NCI-H146 (cell line): Measurements from ENCODE around the gene POLN.
"Not testable (repeated sequence)": the region's sequence is repeated elsewhere in the genome, so short reads cannot be mapped to it uniquely, and the experiment has no call there.

Source experiments
- DNase-seq: peaks from one replicate; lab custom pipeline; 2025; lab: John Stamatoyannopoulos, UW

Gene POLN

DNA sequence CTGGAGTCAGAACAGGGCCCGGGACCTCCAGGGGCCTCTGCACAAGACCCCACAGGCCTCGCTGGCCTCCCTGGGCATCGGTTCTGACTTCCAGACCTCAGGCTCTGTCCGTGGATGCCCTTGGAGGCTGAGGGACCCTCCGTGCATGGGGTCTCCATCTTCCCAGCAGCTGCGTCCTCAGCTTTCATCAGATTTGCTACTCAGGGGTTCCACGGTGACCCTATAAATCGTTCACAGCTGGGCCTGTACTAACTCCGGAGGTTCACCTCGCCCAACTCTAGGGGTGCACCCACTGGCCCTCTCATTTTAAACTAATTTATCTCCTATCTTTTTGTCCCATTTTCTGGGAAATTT lies 33.1 kb upstream of the POLN start:
- not testable (repeated sequence) for DNase-seq

DNA sequence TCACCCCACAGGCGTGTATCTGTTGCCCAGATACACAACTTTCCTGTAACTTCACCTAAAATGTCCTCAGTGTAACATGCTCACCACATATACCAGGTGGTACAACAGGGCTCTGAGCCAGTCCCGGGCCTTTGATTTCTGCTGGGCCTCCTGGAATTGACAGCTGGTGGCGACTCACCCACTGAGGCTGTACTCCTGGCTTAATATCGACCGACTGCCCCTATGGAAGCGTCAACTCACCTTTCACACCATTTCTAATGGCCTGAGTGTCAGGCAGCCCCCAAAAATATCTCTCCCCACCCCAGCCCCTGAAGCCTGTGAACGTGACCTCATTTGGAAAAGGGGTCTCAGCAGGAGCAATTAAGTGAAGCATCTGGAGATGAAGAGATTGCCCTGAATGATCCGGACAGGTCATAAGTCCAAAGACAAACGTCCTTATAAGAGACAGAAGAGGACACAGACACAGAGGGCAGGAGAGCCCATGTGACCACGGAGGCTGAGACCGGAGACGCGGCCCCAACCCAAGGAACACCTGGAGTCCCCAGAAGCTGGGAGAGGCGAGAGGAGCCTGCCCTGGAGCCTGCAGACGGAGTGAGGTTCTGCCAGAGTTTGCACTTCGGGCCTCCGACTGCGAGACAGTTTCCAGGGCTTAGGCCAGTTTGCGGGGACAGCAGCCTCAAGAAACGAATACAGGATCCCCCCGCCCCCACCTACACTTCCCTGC lies 32.6 kb upstream of the POLN start:
- DNase-seq = no peak

DNA sequence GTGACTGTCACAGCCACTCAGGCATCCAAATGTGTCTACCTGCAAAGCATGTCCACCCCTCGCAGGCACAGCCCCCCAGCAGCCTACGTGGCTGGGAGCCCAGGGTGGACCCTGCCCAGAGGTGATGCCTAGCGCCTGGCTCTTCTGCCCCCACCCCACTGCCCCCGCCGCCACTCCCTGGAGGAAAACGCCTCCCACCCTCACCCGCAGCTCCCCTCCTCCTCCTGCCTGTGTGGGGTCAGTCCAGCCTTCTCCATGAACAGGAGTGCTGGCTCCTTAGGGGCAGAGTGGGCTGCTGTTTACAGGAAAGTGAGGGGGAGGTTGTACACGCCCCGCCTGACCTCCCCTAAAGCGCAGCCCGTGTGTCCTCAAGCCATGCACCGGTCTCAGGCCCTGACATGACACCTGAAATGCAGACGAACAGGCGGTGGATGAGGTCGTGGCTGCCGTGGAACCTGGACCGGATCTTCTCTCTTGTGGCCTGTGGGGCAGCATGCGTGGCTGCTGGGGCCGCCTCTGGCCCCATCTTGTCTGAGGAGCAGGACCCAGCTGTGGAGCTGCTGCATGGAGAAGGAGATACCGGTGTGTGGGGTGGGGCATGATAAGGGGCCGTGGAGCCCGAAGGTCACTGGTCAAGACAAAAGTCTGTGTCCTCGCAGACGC lies 31.9 kb upstream of the POLN start:
- no peak for DNase-seq

DNA sequence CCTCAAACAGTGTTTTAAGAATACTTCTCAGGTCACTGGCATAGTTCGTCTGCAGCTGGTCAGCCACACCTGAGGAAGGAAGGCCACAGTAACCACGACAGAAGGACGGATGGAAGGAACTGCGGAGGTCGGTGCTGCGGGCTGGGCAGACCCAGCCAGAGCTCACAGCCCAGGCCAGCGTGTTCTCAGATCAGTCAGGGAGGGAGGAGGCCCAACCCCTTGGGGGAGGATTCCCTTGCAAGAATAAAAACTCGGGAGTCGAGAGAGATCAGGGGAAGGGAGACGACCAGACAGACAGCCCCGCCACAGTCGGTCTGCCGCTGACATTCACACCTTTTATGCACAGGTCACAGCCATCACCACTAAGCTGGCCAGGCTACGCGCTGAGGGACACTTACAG lies 31.3 kb upstream of the POLN start:
- DNase-seq = no peak

DNA sequence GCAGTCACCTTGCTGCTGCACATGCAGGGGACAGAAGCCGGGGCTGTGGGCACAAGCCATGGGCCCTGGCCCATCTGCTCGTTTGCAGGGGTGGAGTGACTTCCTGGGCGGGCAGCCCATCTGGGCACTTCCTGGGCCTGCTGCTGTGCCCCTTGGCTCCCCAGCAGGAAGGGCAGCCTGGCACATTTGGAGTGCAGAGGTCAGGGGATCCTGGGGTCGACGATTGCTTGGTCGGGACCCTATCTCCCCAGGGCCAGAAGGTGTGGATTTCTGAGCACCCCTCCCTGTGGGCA lies 30.9 kb upstream of the POLN start:
- no peak for DNase-seq

DNA sequence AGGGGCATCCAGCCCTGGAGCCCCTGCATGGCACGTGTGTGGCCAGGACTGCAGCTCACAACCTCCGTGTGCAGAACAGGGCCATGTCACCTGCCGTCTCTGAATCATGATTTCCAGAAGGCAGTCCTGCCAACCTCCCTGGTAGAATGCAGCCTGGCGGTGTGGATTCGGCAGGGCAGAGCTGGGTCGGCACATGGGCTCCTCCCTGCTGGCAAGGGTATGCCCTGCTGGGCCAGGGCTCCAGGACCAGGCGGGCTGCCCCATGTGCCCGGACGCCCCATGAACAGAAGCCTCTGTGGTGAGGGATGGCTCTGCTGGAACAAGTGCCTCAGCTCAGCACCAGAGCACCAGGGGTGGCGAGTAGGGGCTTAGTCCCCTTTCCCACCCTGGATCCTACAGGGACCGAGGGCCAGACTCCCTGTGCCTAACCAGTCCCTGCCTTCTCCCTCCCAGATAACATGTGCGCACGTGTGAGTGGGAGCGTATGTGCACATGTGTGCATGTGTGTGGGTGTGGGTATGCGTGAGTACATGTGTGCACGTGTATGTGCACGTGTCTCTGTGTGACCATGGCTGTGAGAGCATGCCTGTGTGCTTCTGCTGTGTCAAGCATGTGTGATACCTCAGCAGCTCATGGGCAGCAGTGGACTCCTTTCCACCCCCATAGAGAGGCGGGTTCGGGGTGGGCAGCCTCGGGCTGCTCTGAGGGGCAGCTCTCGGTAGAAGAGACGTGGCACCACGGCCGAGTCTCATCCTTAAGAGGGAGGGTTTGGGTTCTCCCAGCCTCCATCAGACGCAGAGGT lies 30.3 kb upstream of the POLN start:
- no peak for DNase-seq

DNA sequence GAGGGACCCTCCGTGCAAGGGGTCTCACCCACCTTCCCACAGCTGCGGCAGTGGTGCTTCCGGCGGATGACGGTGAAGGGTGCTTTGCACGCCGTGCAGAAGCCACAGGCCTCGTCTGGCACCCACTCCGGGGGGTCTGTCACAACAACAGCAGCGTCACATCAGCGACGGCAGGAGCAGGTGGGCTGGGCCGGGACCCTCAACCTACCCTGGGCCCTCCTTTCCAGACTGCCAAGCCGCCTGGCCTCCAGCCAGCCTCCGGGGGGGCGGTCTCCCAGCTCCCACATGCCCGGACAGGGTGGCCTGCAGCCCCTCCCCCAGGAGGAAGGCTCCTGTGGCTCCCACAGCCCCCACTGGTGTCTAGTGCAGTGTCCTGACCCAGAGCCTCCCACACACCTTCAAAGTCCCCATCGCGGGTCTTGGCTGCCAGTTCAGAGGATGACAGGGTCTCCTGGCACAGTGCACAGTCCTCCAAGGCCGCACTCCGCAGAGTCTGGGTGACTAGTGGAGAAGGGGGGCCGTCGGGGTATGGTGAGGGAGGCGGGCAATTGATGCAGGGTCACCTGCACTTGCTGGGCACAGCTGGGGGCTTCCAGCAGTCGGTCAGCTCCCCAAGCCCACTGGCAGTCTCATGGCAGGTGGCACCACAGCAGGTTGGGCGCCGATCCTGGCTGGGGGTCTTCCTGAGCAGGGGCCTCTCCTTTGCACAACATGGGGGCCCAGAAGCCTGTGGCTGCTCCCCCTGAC lies 29.5 kb upstream of the POLN start:
- no peak for DNase-seq

DNA sequence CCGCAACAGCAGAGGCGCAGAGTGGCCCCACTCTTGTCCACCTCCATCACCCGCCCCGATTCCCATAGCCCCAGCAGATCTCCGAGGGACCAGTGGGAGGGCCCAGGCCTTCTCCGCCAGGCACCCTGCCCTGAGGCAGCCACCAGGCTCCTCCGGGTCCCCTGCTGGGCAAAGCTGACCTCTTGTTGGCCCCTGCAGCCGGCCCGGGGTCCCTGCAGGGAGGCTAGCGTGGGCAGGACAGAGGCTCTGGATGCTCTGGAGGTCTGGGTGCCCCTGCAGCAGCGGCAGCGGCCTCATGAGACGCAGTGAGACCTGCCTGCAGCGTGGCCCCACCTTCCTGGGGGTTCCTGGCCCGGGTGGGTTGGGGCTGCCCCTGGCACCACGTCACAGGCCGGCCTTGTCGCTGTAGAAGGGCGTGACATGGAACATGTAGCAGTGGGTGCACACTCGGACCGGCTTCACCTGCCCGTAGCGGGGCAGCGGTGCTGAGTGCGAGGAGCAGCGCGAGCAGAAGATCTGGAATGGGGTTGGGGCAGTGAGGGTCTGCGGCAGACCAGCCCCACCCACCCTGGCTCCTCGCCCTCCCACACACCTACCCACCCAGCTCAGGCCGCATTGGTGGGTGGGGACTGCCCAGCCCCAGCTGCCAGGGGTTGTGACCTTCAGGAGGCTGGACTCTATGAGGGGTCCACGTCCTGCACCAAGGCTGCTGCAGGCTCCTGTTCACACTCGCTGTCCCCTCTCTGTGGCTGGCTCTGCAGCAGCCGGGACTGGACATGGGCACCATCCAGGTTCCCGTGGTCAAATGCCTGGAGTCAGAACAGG lies 28.6 kb upstream of the POLN start:
- DNase-seq = no peak

DNA sequence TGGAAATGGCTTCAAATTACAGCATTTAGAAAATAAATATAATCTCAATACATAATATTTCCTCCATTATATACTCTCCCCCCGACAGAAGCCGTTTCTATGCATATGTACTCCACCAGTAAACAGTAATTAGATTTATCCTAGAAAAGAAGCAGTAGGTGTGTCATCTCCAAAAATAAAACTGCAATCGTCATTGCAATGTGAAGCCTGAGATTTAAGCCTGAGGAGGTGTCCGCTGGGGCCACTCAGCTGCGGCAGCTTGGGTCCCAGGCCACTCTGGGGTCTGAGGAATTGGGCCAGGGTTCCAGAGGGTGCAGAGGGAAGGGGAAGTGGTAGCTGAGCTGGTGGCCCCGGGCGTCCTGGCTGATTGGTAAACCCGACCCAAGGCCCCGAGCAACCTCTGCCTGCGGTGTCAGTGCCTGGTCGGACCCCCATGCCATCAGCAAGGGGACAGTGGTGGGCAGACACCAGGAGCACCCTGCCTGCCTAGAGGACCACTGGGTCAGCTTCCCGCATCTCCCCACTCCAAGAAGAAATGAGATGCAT lies 27.8 kb upstream of the POLN start:
- DNase-seq = no peak

DNA sequence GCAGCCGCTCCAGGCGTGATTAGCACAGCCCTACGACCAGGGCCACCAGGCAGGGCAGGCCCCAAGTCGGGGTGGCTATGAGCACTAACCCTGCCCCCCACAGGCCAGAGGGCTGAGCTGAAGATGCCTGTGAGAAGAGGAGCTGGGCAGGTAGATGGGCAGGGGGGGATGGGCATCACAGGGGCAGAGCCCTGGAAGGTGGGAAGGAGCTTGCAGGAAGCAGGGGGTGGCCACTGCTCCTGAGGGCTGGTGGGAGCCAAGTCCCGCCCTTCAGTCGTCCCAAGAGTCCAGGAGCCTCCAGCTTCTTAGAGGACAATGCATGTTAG lies 27.2 kb upstream of the POLN start:
- no peak for DNase-seq

DNA sequence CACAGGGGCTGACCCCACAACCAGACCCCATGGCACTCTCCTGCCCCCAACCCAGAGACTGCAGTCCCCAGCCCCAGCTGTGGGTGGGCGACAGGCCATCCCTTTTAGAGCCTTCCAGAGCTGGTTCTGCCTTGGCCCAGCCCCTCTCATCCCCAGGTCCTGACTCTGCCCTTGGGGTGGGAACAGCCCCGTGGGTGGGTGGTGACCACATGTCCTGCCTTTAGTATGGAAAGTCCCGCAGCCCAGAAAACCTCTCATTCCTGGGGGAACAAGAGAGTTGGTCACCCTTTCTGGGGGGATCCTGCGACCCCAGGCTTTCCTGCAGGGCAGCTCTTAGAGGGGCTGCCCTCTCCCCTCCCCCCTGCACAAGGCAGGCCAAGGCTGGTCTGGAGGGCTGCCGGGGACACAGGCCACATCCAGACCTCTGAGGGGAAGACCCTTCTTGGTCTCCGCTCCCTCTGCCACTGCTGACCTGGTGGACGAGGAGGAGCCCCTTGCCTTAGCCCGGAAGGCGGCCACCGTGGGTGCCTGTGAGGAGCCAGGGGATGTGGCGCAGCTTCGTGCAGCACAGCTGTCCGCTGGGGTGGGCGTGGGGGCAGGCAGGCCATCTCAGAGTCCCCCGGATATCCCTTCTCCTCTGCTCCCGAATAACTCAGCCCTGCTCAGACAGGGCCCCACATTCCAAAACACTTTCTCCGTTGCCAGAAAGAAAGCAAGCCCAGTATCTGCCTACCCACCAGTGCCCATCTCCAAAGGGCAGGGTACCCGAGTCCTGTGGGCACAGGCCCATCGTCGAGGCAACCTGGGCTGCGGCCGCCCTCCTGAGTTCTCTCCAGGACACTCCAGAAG lies 26.7 kb upstream of the POLN start:
- DNase-seq = no peak

DNA sequence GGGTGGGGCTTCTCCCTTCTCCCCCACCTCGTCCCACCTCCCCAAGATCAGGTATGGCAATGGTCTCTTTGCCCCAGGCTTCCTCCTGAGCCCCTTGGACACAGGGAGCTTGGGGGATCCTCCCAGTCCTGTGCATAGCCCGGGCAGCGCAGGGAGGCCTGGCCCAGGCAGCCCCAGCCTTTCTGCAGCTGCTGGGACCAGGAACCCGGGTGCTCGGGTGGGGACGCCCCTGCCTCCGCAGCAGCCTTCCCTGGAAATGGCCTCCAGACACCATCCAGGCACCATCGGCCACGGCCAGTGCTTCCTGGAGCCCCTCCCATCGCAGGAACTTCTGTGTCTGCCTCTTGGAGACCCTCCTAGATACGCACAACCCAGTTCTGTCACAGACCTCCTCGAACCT lies 25.9 kb upstream of the POLN start:
- no peak for DNase-seq

DNA sequence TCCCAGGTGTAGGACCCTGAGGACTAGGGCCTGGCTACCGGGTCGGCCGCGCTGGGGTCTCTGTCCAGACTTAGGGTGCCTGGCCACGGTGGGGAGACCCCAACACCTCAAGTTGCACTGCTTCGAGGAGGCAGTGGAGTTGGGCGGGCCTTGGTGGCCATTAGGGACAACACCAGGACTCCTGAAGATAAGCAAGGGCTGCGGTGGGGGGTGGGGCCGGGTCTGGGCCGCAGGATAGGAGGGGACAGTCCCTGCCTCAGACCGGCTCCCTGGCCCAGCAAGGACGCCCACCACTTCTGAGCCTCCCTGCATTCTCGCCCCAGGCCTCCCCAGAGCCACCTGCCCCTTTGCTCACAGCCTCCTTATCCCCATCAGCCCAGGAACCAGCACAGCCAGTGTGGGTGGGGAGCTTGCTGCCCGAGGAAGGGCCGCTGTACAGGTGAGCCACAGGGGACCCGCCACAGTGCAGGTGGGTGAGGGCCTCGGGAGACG lies 25.4 kb upstream of the POLN start:
- DNase-seq = no peak

DNA sequence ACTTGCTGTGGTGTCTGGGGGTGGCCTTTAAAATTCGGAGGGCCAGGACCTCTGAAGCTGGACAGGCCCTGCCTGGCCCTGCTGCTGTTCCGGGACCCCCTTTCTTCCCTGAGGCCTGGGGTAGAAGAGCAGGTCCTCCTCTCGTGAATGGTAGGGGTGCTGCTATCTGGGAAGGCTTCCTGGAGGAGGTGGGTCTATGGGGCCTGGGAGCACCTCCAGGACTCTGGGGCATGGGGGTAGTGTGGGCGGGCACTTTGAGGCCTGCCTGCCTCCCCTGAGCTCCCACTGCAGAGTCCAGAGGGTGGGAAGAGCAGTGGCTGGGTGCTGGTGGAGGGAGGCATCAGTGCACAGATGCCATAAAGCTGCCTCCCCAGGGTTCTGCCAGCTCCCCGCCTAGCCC lies 24.9 kb upstream of the POLN start:
- no peak for DNase-seq

DNA sequence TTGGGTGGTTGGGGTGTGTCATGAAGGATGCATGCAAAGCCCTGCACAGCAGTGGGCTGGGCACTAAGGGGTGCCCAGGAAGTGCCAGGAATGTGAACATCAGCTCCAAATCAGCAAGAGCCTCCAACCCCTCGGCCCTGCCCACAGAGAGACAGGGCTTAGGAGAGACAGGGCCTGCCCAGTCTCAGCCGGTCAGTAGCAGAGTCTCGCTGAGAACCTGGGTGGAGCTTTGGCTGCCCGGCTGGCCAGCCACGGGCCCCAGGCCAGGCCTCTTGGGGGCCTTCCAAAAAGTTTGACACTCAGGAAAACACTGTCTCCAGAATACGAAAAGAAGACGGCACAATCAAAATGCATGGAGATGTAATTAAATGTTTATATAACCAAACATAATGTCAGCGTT lies 24.3 kb upstream of the POLN start:
- no peak for DNase-seq

DNA sequence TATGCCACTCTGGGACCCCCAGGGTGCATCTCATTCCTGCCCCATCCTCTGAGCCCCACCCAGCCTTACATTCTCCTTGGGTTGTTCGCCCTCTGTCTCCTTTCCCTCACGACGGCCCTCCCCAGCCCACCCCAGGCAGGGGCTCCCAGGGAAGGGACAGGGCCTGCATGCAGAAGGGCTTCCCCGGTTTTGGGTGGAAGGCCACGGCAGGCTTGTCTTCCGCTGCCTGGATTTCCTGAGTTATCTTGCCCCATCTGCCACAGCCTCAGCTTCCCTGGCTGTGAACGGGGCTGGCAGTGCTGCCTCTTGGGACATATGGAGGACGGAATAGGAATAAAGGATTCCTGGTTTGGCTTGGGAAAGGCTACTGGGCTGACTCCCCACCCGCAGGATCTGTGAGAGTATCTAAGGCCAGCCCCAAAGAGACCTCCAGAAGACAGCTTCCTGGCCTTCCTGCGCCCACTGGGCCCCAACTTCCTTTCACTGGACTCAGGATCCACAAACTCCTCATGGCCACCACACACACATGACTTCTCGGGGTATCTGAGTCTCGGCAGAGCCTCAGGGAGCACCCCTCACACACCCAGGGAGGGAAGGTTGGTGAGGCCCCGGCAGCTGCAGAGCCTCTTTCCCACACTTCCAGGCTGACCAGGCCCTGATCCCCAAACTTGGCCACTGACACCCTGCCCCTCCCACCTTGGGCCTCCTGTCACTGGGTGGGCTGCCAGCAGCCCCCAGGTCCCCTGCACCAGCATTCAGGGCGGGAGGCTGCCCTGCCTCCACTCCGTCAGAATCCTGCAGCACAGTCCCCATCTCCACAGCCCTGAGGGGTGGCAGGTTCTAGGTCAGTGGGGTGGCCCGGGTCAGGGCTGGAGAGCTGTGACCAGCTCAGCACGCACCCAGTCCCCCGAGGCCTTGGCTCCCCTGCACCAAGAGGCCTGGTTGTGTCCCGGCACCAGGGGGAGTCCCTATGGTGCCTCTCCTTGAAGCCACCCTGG lies 23.5 kb upstream of the POLN start:
- no peak for DNase-seq

DNA sequence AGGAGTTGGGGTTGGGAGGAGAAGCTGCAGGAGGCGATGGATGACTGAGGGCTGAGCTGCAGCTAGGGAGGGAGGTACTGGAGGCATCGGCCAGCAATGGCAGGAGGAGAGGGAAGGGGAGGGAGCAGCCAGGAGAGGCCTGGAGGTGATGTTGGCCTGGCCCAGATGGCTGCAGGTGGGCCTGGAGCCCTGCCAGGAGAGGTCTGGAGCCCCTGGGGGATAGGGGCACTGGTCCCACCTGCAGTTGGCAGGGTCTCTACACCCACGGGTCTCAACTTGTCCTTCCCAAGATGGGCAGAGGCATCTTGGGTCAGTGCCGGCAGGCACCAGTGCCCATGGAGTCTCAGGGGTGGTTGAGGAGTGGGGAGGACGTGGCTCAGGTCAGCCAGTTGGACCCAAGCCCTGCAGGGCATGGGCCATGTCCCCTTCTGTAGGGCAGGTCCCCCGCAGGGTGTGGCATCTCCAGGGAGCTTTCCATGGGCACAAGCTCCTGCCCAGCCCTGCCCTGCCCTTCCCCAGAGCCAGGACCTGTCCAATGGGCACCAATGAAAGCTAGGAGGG lies 22.6 kb upstream of the POLN start:
- DNase-seq = peak; percentile 67

DNA sequence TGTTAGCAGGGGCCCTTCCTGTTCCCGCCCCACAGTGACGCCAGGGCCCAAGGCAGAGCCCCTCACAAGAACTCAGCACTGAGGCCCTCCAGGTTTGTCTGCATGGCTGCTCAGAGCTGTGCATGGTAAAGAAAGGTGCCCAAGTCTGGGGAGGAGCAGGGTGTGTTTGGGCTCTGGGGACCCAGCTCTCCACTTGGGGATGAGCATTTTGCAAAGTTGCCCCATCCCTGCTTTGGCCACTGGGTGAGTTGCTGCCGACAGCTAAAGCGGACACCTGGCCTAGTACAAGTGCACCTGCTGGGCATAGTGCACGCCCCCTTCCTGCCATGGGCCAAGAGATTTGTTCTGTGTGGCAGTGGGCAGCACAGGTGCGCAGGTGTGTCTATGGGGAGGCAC lies 22.0 kb upstream of the POLN start:
- peak; percentile 88 for DNase-seq

DNA sequence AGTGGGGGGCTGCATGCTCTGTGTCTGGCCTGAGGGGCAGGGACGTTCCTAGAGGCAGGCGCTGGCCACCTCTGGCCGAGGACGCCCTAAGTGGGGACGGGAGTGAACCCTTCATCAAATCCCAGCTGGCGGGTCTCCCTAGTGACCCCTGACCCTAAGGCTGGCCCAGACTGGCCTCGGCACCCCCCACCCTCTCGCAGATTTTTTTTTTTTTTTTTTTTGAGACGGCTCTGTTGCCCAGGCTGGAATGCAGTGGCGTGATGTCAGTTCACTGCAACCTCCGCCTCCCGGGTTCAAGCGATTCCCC lies 21.0 kb upstream of the POLN start:
- no peak for DNase-seq
